NT2/D1 (cell line): ENCODE measurements around the gene HOXA5.

Experiments
- DNase-seq: peaks from one replicate; pipeline ENCODE4 v3.0.0-alpha.2; 2011; ENCODE audit warnings: low read depth, low spot score
- H3K27me3 ChIP-seq: 2 replicates; pipeline ENCODE4 v1.6.0; 2011; ENCODE audit warnings: mild to moderate bottlenecking; ENCODE audit not compliant: insufficient read length, insufficient read depth
- H3K36me3 ChIP-seq: 2 replicates; pipeline ENCODE4 v1.6.1; 2011; ENCODE audit warnings: mild to moderate bottlenecking, low read length, mixed read lengths; ENCODE audit not compliant: insufficient read depth, insufficient read length
- H3K4me1 ChIP-seq: 2 replicates; pipeline ENCODE4 v1.5.1; 2011; ENCODE audit not compliant: insufficient read depth, insufficient read length
- H3K4me3 ChIP-seq: 2 replicates; pipeline ENCODE4 v1.5.1; 2011; ENCODE audit warnings: low read depth; ENCODE audit not compliant: insufficient read length
- H3K9ac ChIP-seq: 2 replicates; pipeline ENCODE4 v1.6.0; 2011; ENCODE audit warnings: low read depth; ENCODE audit not compliant: insufficient read length
- H3K9me3 ChIP-seq: 2 replicates; pipeline ENCODE4 v1.5.1; 2011; ENCODE audit warnings: mild to moderate bottlenecking, low read length; ENCODE audit not compliant: insufficient read depth
- SUZ12 ChIP-seq: IDR thresholded peaks from 2 replicates; pipeline ENCODE4 v1.6.1; 2011; ENCODE audit not compliant: insufficient read length, insufficient read depth; ENCODE audit errors: extremely low read depth
- YY1 ChIP-seq: IDR thresholded peaks from 2 replicates; pipeline ENCODE4 v1.6.1; 2011; ENCODE audit not compliant: insufficient read length, insufficient read depth
- ZNF274 ChIP-seq: IDR thresholded peaks from 2 replicates; pipeline ENCODE4 v1.6.1; 2011; ENCODE audit warnings: mild to moderate bottlenecking, low read depth, low read length

HOXA5 gene

DNA sequence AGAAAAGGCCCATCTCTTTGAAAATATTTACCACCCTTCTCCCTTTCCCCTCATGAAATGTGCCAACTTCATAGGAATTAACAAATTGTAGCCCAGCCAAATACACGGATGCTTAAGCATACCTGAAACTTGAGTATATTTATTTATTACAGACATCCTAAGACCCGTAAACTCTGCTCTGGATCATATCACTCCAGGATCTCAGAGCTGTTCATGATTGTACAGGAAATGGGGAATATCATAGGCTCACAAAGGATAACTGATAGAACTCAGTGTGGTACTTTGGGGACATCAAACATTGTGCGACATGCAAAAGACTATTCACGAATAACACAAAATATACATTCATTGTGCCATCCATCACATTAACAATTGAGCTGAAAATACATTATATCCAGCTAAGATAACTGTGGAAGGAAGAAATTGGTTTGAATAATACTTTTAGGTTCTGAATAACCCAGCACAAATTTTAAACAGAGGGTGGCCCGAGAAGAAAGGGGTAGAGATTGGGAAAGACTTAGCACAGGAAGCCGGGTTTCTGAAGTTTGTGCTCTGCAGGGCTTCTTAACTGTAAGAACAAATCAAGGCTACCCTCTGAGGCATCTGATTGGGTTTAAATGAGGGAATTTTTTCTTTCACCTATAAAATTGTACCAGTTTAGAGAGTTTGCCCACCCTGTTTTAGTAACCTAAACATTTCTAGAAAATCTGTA lies 50.1 kb downstream of the HOXA5 start:
- no peak for DNase-seq
- no peaks in the 10 kb centered on the region for H3K36me3 ChIP-seq
- H3K4me3 ChIP-seq: no peak overlapping the region
- peaks cover 68% of the 10 kb centered on the region for H3K27me3 ChIP-seq
- peaks cover 11% of the 10 kb centered on the region for H3K4me1 ChIP-seq
- H3K9ac ChIP-seq: no peak overlapping the region
- peaks cover 3% of the 10 kb centered on the region; the same call in 1 of the 2 replicates for H3K9me3 ChIP-seq
- no peak for TF ChIP-seq YY1
- TF ChIP-seq SUZ12: no peak
- no peak for TF ChIP-seq ZNF274

GRCh38 chr7:27092819-27093110 lies 50.7 kb downstream of the HOXA5 start:
- H3K36me3 ChIP-seq: no peaks in the 10 kb centered on the region
- no peak overlapping the region for H3K4me3 ChIP-seq
- DNase-seq: no peak
- TF ChIP-seq ZNF274 (no peak), YY1 (no peak), SUZ12 (no peak)
- peaks cover 11% of the 10 kb centered on the region for H3K4me1 ChIP-seq
- H3K9ac ChIP-seq: no peak overlapping the region
- H3K9me3 ChIP-seq: peaks cover 9% of the 10 kb centered on the region; the same call in 1 of the 2 replicates
- peaks cover 63% of the 10 kb centered on the region for H3K27me3 ChIP-seq

GRCh38 chr7:27091941-27092818 lies 51.3 kb downstream of the HOXA5 start:
- no peak for DNase-seq
- H3K9ac ChIP-seq: no peak overlapping the region
- H3K36me3 ChIP-seq: no peaks in the 10 kb centered on the region
- peaks cover 11% of the 10 kb centered on the region; the same call in 1 of the 2 replicates for H3K9me3 ChIP-seq
- TF ChIP-seq YY1 (no peak), SUZ12 (no peak), ZNF274 (no peak)
- H3K4me3 ChIP-seq: no peak overlapping the region
- H3K27me3 ChIP-seq: peaks cover 62% of the 10 kb centered on the region
- peaks cover 9% of the 10 kb centered on the region for H3K4me1 ChIP-seq

- Histone ChIP-seq H3K27me3 (peaks cover 53% of the 10 kb centered on the region), H3K4me1 (peaks cover 8% of the 10 kb centered on the region), H3K36me3 (no peaks in the 10 kb centered on the region), H3K9ac (no peak overlapping the region), H3K4me3 (no peak overlapping the region), H3K9me3 (peaks cover 11% of the 10 kb centered on the region; the same call in 1 of the 2 replicates)
- no peak for DNase-seq
- TF ChIP-seq ZNF274 (no peak), SUZ12 (no peak), YY1 (no peak)
Measured at GRCh38 chr7:27091105-27091504, 52.4 kb downstream of the HOXA5 start.
